T-helper 2 cell treated with Interferon-gamma antibody and Interleukin-4, amounts not matched to agents 5 μg/mL and 100 μg/mL, for 36 hours (primary cell): Measurements from ENCODE around the gene RICTOR.
"Not testable (repeated sequence)": the region's sequence is repeated elsewhere in the genome, so short reads cannot be mapped to it uniquely, and the experiment has no call there.

Experiments
- DNase-seq: peaks from one replicate; pipeline ENCODE4 v3.0.0; 2021; ENCODE audit warnings: low spot score
- H3K27ac Mint-ChIP-seq: one replicate; pipeline ENCODE4 v1.8.0; 2021; ENCODE audit warnings: mild to moderate bottlenecking, mixed read lengths
- H3K27me3 Mint-ChIP-seq: one replicate; pipeline ENCODE4 v1.8.0; 2021; ENCODE audit warnings: low read depth, mixed read lengths
- H3K36me3 Mint-ChIP-seq: one replicate; pipeline ENCODE4 v1.8.0; 2021; ENCODE audit warnings: low read depth, mixed read lengths
- H3K4me1 Mint-ChIP-seq: one replicate; pipeline ENCODE4 v1.8.0; 2021; ENCODE audit warnings: low read depth, mixed read lengths
- H3K4me3 Mint-ChIP-seq: one replicate; pipeline ENCODE4 v1.8.0; 2022; ENCODE audit warnings: mild to moderate bottlenecking, moderate library complexity, mixed read lengths
- H3K9me3 Mint-ChIP-seq: one replicate; pipeline ENCODE4 v1.8.0; 2021; ENCODE audit warnings: mixed read lengths

Gene RICTOR

DNA sequence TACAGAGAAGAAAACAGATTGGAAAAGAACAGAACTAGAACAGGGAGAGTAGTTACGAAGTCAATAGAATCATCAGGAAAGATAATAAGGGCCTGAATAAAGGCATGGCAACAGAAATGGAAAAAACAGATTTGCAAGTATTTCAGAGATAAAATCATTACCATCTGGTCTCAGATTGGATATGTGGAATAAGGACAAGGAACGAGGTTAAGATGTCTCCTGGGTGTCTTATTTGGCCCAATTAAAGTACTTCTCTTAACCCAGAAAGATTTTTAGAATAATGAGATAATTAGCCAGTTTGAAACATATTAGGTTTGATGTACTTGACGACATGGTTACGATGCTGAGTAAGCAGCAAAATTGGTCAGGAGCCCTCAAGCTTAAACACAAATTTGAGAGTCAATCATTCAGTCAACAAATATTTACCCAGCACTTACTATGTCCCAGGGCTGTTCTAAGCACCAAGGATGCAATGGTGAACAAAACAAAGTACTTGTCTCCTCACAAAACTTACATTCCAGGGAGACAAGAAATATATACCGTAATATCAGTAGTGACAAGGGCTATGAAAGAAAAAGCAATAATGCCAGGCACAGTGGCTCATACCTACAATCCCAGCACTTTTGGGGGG is 18.3 kb downstream of the RICTOR start:
- Mint-ChIP-seq H3K9me3 (no peaks in the 10 kb centered on the region), H3K4me1 (peaks cover 40% of the 10 kb centered on the region), H3K4me3 (no peak overlapping the region), H3K36me3 (peaks cover 3% of the 10 kb centered on the region), H3K27me3 (no peaks in the 10 kb centered on the region), H3K27ac (no peak overlapping the region)
- no peak for DNase-seq

DNA sequence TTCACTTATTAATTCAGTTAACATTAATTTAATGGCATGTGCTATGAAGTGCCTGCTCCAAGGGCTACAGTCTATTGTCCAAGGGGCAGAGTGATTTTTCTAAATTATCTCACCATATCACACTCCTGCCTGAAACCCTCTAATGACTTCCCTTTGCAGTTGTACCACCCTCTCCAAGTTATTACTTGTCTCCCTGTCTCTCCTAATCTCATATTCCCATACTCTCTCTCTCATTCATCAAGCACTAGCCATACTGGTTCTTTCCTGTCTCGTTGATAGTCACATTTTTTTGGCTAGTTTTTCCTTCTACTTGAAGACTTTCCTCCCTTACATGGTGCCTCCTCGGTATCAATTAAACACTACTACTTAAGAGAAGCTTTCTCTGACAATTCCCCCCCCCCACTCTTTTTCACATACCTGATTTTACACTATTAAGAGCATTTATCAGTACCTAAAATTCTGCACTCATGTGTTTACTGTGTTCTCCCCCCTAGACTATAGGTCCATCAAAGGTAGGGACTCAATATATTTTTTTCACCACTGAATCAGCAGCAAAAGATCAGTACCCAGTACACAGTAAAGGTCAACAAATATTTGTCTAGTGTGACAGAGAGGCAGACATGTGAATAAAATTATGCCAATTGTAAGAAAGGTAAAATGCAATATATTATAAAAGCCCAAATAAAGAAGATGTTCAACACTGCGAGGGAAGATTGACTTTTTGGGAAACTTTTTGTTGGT is 19.0 kb downstream of the RICTOR start:
- Mint-ChIP-seq H3K27ac (no peak overlapping the region), H3K9me3 (no peaks in the 10 kb centered on the region), H3K4me3 (no peak overlapping the region), H3K4me1 (peaks cover 36% of the 10 kb centered on the region), H3K27me3 (no peaks in the 10 kb centered on the region), H3K36me3 (peaks cover 3% of the 10 kb centered on the region)
- no peak for DNase-seq

DNA sequence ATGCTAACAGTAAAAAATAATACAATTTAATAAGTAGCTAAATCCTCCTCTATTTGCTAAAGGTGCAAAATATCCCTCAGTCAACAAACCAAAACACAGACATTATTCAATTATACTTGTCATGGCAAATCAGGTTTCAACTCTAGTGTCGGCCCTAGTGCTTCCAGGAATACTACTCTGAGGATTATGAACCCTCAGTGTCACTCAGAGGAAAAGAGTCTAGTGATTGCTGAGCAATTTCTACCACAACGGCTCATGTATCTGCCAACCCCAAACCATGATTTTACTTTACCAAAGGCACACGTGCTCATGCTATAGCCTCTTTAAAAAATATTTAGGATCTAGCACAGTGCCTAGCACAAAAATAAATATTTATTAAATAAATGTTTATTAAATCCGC is 21.0 kb downstream of the RICTOR start:
- no peak for DNase-seq
- peaks cover 13% of the 10 kb centered on the region for H3K36me3 Mint-ChIP-seq
- no peak overlapping the region for H3K4me3 Mint-ChIP-seq
- H3K27me3 Mint-ChIP-seq: no peaks in the 10 kb centered on the region
- no peaks in the 10 kb centered on the region for H3K9me3 Mint-ChIP-seq
- no peak overlapping the region for H3K27ac Mint-ChIP-seq
- H3K4me1 Mint-ChIP-seq: peaks cover 25% of the 10 kb centered on the region

DNA sequence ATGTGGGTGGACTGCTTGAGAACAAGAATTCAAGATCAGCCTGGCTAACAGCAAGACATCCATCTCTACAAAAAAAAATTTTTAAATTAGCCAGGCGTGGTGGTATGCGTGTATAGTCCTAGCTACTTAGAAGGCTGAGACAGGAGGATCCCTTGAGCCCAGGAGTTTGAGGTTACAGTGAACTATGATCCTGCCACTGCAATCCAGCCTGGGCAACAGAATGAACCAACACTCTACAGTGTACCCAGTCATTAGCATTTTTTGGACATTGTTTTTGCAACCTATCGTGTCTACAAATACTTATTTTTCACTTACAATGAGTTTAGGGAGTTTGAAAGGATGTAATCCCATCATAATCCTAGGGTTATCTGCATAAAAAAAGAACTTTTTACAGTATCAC is 22.1 kb downstream of the RICTOR start:
- peaks cover 13% of the 10 kb centered on the region for H3K36me3 Mint-ChIP-seq
- H3K4me1 Mint-ChIP-seq: peaks cover 21% of the 10 kb centered on the region
- no peak overlapping the region for H3K27ac Mint-ChIP-seq
- H3K9me3 Mint-ChIP-seq: no peaks in the 10 kb centered on the region
- no peaks in the 10 kb centered on the region for H3K27me3 Mint-ChIP-seq
- DNase-seq: no peak
- H3K4me3 Mint-ChIP-seq: no peak overlapping the region

DNA sequence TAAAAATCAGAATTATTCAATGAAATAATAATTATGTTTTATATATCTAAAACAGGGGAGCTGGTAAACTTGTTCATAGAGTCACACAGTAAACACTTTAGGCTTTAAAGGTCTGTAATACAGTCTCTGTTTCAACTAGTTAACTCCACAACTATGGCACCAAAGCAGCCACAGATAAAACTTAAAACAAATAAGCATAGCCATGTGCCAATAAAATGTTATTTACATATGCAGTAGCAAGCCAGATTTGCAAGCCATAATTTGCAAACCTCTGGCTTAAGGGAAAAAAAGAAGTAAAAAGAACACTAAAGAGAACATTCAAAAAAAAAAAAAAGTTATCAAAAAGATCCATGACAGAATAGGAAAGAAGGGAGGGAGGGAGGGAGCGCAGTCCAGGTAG is 24.9 kb downstream of the RICTOR start:
- Mint-ChIP-seq H3K36me3 (peaks cover 10% of the 10 kb centered on the region), H3K9me3 (no peaks in the 10 kb centered on the region), H3K4me3 (no peak overlapping the region), H3K27me3 (no peaks in the 10 kb centered on the region), H3K27ac (no peak overlapping the region), H3K4me1 (peaks cover 7% of the 10 kb centered on the region)
- DNase-seq: no peak

DNA sequence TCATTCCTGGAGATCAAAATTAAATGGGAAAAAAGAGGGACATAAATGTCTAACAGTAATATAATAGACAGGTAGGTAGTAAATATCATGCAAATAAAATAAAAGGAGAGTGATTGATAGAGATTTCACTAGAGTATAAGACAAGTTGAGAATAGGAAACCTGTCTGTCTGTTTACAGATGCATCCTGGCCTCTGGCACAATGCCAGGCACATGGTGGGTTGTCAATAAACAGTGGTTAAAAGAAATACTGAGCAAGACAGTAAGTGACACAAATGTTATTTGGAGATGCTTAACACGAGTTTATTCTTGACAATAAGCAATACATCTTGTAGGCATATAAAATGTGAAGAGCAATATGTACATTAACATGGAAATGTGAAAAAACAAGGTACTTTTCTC is 33.3 kb downstream of the RICTOR start:
- Mint-ChIP-seq H3K4me1 (no peaks in the 10 kb centered on the region), H3K27ac (no peak overlapping the region), H3K27me3 (no peaks in the 10 kb centered on the region), H3K9me3 (peaks cover 13% of the 10 kb centered on the region), H3K4me3 (no peak overlapping the region), H3K36me3 (peaks cover 40% of the 10 kb centered on the region)
- no peak for DNase-seq

DNA sequence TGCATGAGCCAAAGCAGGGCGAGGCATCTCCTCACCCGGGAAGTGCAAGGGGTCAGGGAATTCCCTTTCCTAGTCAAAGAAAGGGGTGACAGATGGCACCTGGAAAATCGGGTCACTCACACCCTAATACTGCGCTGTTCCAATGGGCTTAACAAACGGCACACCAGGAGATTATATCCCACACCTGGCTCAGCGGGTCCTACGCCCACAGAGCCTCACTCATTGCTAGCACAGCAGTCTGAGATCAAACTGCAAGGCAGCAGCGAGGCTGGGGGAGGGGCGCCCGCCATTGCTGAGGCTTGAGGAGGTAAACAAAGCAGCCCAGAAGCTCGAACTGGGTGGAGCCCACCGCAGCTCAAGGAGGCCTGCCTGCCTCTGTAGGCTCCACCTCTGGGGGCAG is 39.7 kb downstream of the RICTOR start:
- not testable (repeated sequence) for DNase-seq, H3K9me3 Mint-ChIP-seq

DNA sequence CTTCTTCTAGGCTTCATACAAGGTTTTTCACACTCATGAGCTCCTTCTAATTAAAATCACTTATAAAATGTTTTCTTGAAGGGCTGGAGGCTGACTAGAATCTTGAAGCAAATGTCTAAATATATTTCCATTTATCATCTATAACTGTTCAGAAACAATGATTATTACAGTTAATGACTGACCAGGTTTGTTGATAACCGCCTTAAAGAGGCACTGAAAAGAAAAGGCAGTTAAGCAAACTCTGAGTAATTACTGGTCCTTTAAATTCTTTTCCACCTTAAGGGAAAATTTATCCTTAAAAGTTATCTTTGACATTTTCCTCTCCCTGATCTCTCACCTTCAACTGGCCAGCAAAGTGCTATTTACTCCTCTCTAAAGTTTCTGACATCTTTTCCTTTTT is 43.2 kb downstream of the RICTOR start:
- Mint-ChIP-seq H3K4me3 (no peak overlapping the region), H3K27ac (no peak overlapping the region), H3K4me1 (peaks cover 12% of the 10 kb centered on the region), H3K27me3 (no peaks in the 10 kb centered on the region), H3K36me3 (peaks cover 33% of the 10 kb centered on the region), H3K9me3 (peaks cover 18% of the 10 kb centered on the region)
- DNase-seq: no peak

More for the DNA sequence above, 39.7 kb downstream of the RICTOR start:
- not testable (repeated sequence) for H3K4me1 Mint-ChIP-seq, H3K4me3 Mint-ChIP-seq, H3K27ac Mint-ChIP-seq, H3K27me3 Mint-ChIP-seq
- peaks cover 37% of the 10 kb centered on the region for H3K36me3 Mint-ChIP-seq

DNA sequence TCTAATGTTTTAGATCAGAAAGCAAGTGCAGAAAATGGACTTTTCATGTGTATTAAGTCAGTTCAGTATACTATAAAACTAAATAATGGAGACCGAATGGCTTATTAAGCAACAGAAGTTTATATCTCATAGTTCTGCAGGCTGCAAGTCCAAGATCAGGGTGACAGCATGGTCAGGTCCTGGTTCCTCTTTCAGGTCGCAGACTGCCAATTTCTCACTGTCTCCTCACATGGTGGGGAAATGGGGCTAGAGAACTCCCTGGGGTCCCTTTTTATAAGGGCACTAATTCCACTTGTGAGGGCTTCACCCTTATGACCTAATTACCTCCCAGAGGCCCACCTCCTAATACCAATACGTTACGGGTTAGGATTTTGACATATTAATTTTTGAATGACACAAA is 48.7 kb downstream of the RICTOR start:
- DNase-seq: no peak
- no peak overlapping the region for H3K27ac Mint-ChIP-seq
- H3K4me1 Mint-ChIP-seq: peaks cover 40% of the 10 kb centered on the region
- no peaks in the 10 kb centered on the region for H3K27me3 Mint-ChIP-seq
- no peak overlapping the region for H3K4me3 Mint-ChIP-seq
- H3K9me3 Mint-ChIP-seq: peaks cover 14% of the 10 kb centered on the region
- peaks cover 43% of the 10 kb centered on the region for H3K36me3 Mint-ChIP-seq

DNA sequence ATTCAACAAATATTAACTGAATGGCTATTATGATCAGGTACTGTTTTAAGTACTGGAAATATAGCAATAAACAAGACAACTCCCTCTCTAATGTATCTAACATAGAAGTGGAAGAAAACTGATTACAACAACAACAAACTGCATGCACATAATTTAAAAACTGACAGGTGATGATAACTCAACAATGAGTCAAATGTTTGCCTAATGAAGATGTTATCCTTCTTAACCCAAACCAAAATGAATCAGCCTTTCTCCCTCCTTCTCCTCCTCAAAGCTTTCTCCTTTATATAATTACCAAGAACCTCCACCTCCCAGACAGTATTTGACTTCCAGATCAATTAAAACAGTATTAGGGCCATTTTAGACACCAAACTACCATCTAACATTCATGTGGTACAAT is 49.3 kb downstream of the RICTOR start:
- Mint-ChIP-seq H3K4me3 (no peak overlapping the region), H3K27ac (peak overlapping the region; percentile 0), H3K9me3 (peaks cover 14% of the 10 kb centered on the region), H3K36me3 (peaks cover 42% of the 10 kb centered on the region), H3K27me3 (no peaks in the 10 kb centered on the region), H3K4me1 (peaks cover 39% of the 10 kb centered on the region)
- no peak for DNase-seq

DNA sequence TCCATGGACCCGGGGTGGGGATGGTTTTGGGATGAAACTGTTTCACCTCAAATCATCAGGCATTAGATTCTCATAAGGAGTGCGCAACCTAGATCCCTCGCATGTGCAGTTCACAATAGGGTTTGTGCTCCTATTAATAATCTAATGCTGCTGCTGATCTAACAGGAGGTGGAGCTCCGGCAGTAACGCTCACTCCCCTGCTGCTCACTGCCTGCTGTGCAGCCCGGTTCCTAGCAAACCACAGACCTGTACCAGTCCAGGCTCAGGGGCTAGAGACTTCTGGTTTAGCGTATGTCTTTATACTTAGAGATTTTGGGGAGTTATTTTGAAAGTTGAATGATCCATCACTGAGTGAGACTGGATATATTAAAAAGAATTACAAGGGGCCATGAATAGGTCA is 50.2 kb downstream of the RICTOR start:
- H3K27ac Mint-ChIP-seq: no peak overlapping the region
- no peaks in the 10 kb centered on the region for H3K27me3 Mint-ChIP-seq
- H3K9me3 Mint-ChIP-seq: peaks cover 13% of the 10 kb centered on the region
- no peak for DNase-seq
- peaks cover 40% of the 10 kb centered on the region for H3K4me1 Mint-ChIP-seq
- peaks cover 49% of the 10 kb centered on the region for H3K36me3 Mint-ChIP-seq
- no peak overlapping the region for H3K4me3 Mint-ChIP-seq

DNA sequence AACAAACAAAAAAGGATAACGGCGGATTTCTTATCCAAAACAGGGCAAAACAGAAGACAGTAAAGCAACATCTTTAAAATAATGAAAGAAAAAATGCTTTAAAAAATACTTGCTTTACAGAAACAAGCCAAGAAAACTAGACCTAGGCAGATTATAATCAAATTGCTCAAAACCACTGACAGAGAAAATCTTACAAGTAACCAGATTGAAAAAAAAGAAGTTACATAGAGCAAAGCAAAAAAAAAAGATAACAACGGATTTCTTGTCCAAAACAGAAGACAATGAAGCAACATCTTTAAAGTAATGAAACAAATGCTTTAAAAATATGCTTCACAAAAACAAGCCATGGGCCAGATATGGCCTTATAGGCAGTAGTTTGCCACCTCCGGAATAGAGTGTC is 51.1 kb downstream of the RICTOR start:
- H3K27me3 Mint-ChIP-seq: no peaks in the 10 kb centered on the region
- no peak for DNase-seq
- peaks cover 5% of the 10 kb centered on the region for H3K9me3 Mint-ChIP-seq
- peaks cover 51% of the 10 kb centered on the region for H3K36me3 Mint-ChIP-seq
- H3K4me3 Mint-ChIP-seq: peak overlapping the region; percentile 50
- H3K4me1 Mint-ChIP-seq: peaks cover 44% of the 10 kb centered on the region
- peak overlapping the region; percentile 38 for H3K27ac Mint-ChIP-seq

DNA sequence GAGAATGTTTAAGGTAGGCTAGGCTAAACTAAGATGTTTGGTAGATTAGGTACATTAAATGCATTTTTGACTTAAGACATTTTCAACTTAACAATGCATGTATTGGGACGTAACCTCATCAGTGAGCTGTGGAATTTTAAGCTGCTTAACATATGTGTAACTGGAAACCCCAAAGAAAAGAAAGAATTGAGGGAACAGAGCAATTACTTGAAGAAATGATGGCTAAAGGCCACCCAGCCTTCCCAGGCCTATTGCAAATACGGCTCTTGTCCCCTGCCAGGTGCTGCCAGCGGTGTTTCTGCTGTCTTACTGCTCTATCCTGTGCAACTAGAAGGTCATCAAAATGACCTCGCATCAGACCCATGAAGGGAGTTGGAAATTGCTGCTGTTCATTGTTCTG is 52.0 kb downstream of the RICTOR start:
- H3K27ac Mint-ChIP-seq: no peak overlapping the region
- no peak for DNase-seq
- H3K27me3 Mint-ChIP-seq: no peaks in the 10 kb centered on the region
- no peak overlapping the region for H3K4me3 Mint-ChIP-seq
- H3K36me3 Mint-ChIP-seq: peaks cover 53% of the 10 kb centered on the region
- peaks cover 46% of the 10 kb centered on the region for H3K4me1 Mint-ChIP-seq
- H3K9me3 Mint-ChIP-seq: no peaks in the 10 kb centered on the region

DNA sequence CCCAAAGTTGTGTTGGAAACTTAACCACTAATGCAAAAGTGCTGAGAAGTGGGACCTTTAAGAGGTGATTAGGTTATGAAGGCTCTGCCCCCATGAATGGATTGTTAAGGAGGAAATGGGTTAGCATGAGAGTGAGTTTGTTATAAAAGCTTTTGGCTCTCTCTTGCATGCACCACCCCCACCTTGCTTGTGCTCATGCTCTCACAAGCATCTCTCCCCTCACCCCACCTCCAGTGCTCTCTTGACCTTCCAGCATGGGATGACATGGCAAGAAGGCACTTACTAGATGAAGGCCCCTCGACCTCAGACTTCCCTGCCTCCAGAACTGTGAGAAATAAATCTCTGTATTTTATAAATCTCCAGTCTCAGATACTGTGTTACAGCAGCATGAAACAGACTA is 52.8 kb downstream of the RICTOR start:
- H3K4me1 Mint-ChIP-seq: peaks cover 48% of the 10 kb centered on the region
- no peaks in the 10 kb centered on the region for H3K27me3 Mint-ChIP-seq
- H3K36me3 Mint-ChIP-seq: peaks cover 54% of the 10 kb centered on the region
- H3K27ac Mint-ChIP-seq: no peak overlapping the region
- H3K4me3 Mint-ChIP-seq: no peak overlapping the region
- no peak for DNase-seq
- no peaks in the 10 kb centered on the region for H3K9me3 Mint-ChIP-seq

DNA sequence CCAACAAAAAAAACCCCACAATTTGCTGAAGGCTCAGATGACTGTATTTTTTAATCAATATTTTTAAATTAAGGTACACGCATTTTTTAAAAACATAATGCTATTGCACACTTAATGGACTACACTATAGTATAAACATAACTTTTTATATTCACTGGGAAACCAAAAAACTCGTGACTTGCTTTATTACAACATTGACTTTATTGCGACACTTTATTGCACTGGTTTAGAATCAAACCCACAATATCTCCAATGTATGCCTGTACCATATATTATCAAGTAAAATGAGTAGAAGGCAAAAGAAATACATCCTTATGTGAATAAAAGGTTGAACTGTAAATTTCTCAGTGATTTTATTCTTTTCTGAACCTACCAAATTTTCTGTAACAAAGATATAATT is 53.7 kb downstream of the RICTOR start:
- H3K27me3 Mint-ChIP-seq: no peaks in the 10 kb centered on the region
- no peak overlapping the region for H3K27ac Mint-ChIP-seq
- no peak overlapping the region for H3K4me3 Mint-ChIP-seq
- DNase-seq: no peak
- peaks cover 55% of the 10 kb centered on the region for H3K36me3 Mint-ChIP-seq
- H3K9me3 Mint-ChIP-seq: no peaks in the 10 kb centered on the region
- H3K4me1 Mint-ChIP-seq: peaks cover 56% of the 10 kb centered on the region
